DOHH2 (cell line): ENCODE results near the gene AKAP10.

Source experiments
- CTCF ChIP-seq: fragments of 200-600 bp; sonication (generic); IDR thresholded peaks from one replicate; pipeline ENCODE4 v1.5.1; 2014; ENCODE audit warnings: antibody characterized with exemption, mild to moderate bottlenecking, low read depth, low read length; ENCODE audit not compliant: poor library complexity, severe bottlenecking
- EZH2phosphoT487 ChIP-seq: fragments of 200-600 bp; sonication (generic); IDR thresholded peaks from 2 replicates; pipeline ENCODE4 v1.6.1; 2017; ENCODE audit warnings: borderline replicate concordance, mild to moderate bottlenecking, antibody characterized with exemption, low read length, moderate library complexity, mixed read lengths

DNA sequence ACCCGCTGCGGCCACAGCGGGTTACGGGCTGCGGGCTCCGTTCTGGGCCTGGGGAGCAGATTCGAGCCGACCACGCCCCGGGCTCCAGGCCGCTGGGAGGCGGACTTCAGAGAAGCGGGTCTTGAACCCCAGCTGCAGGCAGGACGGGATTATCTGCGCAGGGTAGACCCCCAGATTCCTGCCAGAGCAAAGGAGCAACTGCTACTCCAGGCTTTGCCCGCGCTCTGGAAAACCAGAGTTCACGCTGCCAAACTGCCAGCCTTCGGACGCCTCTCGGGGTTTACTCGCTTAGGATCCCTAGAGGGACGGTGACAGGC lies 109.6 kb downstream of the AKAP10 start:
- TF ChIP-seq CTCF, result no peak
- no peak for TF ChIP-seq EZH2phosphoT487
